ENCODE results near the gene TMEM150A.

The TMEM150A gene

GRCh38 chr2:85647823-85648526 lies 45.5 kb upstream of the TMEM150A start:
- H3K4me3 ChIP-seq (ENCODE audit: low read depth, low read length) = no peak overlapping the region
- DNase-seq (ENCODE audit: low read depth) = peak; percentile 27
- TF ChIP-seq CTCF (IDR thresholded peaks at IDR 0.05; ENCODE audit: insufficient read depth, low read depth, low read length, missing control alignments) = no peak

- TF ChIP-seq CTCF (IDR thresholded peaks at IDR 0.05; ENCODE audit: insufficient read depth, low read depth, low read length, missing control alignments) = no peak
- DNase-seq (ENCODE audit: low read depth) = no peak
- no peak overlapping the region for H3K4me3 ChIP-seq (ENCODE audit: low read depth, low read length)
Measured at GRCh38 chr2:85646166-85646565, 43.7 kb upstream of the TMEM150A start.

GRCh38 chr2:85644909-85645308 lies 42.4 kb upstream of the TMEM150A start:
- no peak overlapping the region for H3K4me3 ChIP-seq (ENCODE audit: low read depth, low read length)
- TF ChIP-seq CTCF (IDR thresholded peaks at IDR 0.05; ENCODE audit: insufficient read depth, low read depth, low read length, missing control alignments) = no peak
- DNase-seq (ENCODE audit: low read depth) = no peak

- peak; percentile 59 for DNase-seq (ENCODE audit: low read depth)
- TF ChIP-seq CTCF (IDR thresholded peaks at IDR 0.05; ENCODE audit: insufficient read depth, low read depth, low read length, missing control alignments) = no peak
- H3K4me3 ChIP-seq (ENCODE audit: low read depth, low read length) = no peak overlapping the region
Measured at GRCh38 chr2:85642725-85643124, 40.2 kb upstream of the TMEM150A start.

- no peak for DNase-seq (ENCODE audit: low read depth)
- H3K4me3 ChIP-seq (ENCODE audit: low read depth, low read length) = no peak overlapping the region
- no peak for TF ChIP-seq CTCF (IDR thresholded peaks at IDR 0.05; ENCODE audit: insufficient read depth, low read depth, low read length, missing control alignments)
Measured at GRCh38 chr2:85635636-85636035, 33.1 kb upstream of the TMEM150A start.

- DNase-seq (ENCODE audit: low read depth) = no peak
- no peak for TF ChIP-seq CTCF (IDR thresholded peaks at IDR 0.05; ENCODE audit: insufficient read depth, low read depth, low read length, missing control alignments)
- H3K4me3 ChIP-seq (ENCODE audit: low read depth, low read length) = no peak overlapping the region
Measured at GRCh38 chr2:85635011-85635410, 32.5 kb upstream of the TMEM150A start.

- no peak overlapping the region for H3K4me3 ChIP-seq (ENCODE audit: low read depth, low read length)
- no peak for DNase-seq (ENCODE audit: low read depth)
- TF ChIP-seq CTCF (IDR thresholded peaks at IDR 0.05; ENCODE audit: insufficient read depth, low read depth, low read length, missing control alignments) = no peak
Measured at GRCh38 chr2:85631316-85631715, 28.8 kb upstream of the TMEM150A start.

Measured in GM12865 (cell line).